ENCODE data around the gene EXOC7. TPM values are rescaled to one million over a fixed set of nuclear protein-coding genes. Genes with fewer than 3 reads are reported as not detected.
"Not testable (repeated sequence)": the region's sequence is repeated elsewhere in the genome, so short reads cannot be mapped to it uniquely, and the experiment has no call there.

The EXOC7 gene
- total RNA-seq, 3 donors from 2014 or later, result 91.0 to 145 (median 142) TPM

DNA sequence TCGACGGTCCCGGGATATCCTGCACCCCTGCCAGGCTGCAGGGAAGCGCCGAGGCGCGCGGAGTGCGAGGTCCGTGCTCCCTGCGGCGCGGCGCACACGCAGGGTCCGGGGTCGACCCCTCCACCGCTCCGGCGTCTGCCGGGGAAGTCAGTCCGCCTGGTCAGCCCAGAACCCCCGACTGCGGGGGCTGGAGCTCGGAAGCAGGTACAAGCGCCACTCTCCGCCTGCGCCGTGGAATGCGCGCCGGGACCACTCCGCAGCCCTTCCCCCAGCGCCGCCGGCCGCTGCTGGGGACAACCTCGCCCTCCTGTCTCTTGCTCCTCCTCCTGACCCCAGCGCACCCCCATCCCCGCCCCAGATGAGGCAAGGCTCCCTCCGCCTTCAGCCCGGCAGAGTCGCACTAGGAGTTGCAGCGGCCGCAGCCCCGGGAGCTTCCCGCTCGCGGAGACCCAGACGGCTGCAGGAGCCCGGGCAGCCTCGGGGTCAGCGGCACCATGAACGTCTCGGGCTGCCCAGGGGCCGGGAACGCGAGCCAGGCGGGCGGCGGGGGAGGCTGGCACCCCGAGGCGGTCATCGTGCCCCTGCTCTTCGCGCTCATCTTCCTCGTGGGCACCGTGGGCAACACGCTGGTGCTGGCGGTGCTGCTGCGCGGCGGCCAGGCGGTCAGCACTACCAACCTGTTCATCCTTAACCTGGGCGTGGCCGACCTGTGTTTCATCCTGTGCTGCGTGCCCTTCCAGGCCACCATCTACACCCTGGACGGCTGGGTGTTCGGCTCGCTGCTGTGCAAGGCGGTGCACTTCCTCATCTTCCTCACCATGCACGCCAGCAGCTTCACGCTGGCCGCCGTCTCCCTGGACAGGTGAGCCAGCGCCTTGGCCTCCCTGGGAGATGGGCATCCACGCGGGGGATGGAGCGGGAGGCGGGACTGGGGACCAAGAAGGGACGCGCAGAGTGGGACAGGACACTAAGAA, 28.9 kb downstream of the EXOC7 start, which contains the start of gene GALR2:
Gene GALR2, plus strand, starts transcription at position 392 of the 974 bp plus-strand sequence. Its CDS starts 103 bp downstream, at position 495.
- no peak for DNase-seq
- intact Hi-C loops (cut with DNase I, micrococcal nuclease), result no loop called here
- no peak within 1 kb of the TSS for H3K4me3 ChIP-seq
- H3K9me3 ChIP-seq, result no peaks in the 10 kb centered on the region
- peaks cover 44% of the 10 kb centered on the region for H3K4me1 ChIP-seq (ENCODE audit: low read depth)
- H3K36me3 ChIP-seq (ENCODE audit: low read depth), result no peaks in the 10 kb centered on the region
- no peak for ATAC-seq
- TF ChIP-seq, protein P1, sequence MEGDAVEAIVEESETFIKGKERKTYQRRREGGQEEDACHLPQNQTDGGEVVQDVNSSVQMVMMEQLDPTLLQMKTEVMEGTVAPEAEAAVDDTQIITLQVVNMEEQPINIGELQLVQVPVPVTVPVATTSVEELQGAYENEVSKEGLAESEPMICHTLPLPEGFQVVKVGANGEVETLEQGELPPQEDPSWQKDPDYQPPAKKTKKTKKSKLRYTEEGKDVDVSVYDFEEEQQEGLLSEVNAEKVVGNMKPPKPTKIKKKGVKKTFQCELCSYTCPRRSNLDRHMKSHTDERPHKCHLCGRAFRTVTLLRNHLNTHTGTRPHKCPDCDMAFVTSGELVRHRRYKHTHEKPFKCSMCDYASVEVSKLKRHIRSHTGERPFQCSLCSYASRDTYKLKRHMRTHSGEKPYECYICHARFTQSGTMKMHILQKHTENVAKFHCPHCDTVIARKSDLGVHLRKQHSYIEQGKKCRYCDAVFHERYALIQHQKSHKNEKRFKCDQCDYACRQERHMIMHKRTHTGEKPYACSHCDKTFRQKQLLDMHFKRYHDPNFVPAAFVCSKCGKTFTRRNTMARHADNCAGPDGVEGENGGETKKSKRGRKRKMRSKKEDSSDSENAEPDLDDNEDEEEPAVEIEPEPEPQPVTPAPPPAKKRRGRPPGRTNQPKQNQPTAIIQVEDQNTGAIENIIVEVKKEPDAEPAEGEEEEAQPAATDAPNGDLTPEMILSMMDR (IDR thresholded peaks at IDR 0.05), result no peak

DNA sequence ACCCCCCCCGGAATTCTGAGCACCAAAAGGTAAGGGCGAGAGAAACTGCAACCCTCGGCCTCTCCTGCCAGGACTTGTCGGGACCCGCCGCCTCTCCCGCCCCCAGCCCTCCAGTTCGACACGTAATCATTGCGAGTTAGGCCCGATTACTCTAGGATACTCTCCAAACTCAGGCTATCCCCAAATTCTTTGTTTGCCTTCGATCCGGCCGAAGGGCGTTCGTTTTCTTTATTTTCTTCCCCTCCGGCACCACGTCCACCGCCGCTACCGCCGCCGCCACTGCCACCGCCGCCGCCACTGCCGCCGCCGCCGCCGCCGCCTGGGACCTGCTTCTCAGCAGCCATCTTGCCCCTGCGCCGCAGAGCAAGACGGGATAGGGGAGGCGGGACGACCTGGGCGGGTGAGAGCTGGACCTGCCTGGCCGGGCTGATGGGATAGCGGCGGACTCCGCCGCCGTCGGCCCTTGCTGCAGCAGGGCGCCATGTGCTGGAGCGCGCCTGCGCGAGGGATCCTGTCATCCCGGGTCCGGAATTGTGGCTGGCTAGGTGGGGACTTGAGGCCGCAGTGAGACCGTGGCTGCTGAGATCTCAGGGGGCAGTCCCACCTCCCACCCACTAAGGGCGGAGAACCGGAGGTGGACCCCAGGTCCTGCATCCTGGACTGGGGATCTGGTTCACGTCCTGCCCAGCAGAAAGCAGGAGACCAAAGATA, 31.3 kb downstream of the EXOC7 start, which contains the start of gene SRP68:
Gene SRP68, minus strand, starts transcription at position 370 of the 711 bp plus-strand sequence. Its CDS starts 26 bp downstream, at position 344.
- Histone ChIP-seq H3K36me3 (ENCODE audit: low read depth) (no peaks in the 10 kb centered on the region), H3K4me1 (ENCODE audit: low read depth) (peaks cover 44% of the 10 kb centered on the region), H3K9me3 (no peaks in the 10 kb centered on the region), H3K4me3 (peak within 1 kb of the TSS; percentile 72)
- TF ChIP-seq, protein P1 (IDR thresholded peaks at IDR 0.05), result no peak
- intact Hi-C loops (cut with DNase I, micrococcal nuclease), result no loop called here
- DNase-seq (peak; percentile 94 to 95 (median 95)), ATAC-seq (peak; percentile 99)

GRCh38 chr17:76071531-76072147, 31.9 kb downstream of the EXOC7 start:
- DNase-seq (no peak), ATAC-seq (peak; percentile 8)
- peaks cover 39% of the 10 kb centered on the region for H3K4me1 ChIP-seq (ENCODE audit: low read depth)
- H3K4me3 ChIP-seq, result peak overlapping the region; percentile 72
- intact Hi-C loops (cut with DNase I, micrococcal nuclease), result no loop called here
- no peaks in the 10 kb centered on the region for H3K36me3 ChIP-seq (ENCODE audit: low read depth)
- TF ChIP-seq, protein P1 (IDR thresholded peaks at IDR 0.05), result no peak
- no peaks in the 10 kb centered on the region for H3K9me3 ChIP-seq

GRCh38 chr17:76065775-76066174, 37.8 kb downstream of the EXOC7 start:
- Histone ChIP-seq H3K4me1 (ENCODE audit: low read depth) (peaks cover 4% of the 10 kb centered on the region), H3K9me3 (no peaks in the 10 kb centered on the region), H3K4me3 (no peak overlapping the region), H3K36me3 (ENCODE audit: low read depth) (peaks cover 7% of the 10 kb centered on the region)
- TF ChIP-seq, protein P1 (IDR thresholded peaks at IDR 0.05), result no peak
- ATAC-seq (peak; percentile 78), DNase-seq (peak in 1 of 3 donors; percentile 34)
- intact Hi-C loops (cut with DNase I, micrococcal nuclease), result no loop called here

GRCh38 chr17:76063875-76064546, 39.6 kb downstream of the EXOC7 start:
- ATAC-seq (no peak), DNase-seq (no peak)
- Histone ChIP-seq H3K4me3 (no peak overlapping the region), H3K9me3 (no peaks in the 10 kb centered on the region), H3K36me3 (ENCODE audit: low read depth) (peaks cover 12% of the 10 kb centered on the region), H3K4me1 (ENCODE audit: low read depth) (no peaks in the 10 kb centered on the region)
- intact Hi-C loops (cut with DNase I, micrococcal nuclease), result no loop called here
- TF ChIP-seq, protein P1 (IDR thresholded peaks at IDR 0.05), result no peak

GRCh38 chr17:76058264-76058663, 45.3 kb downstream of the EXOC7 start:
- H3K9me3 ChIP-seq; H3K4me1 ChIP-seq (ENCODE audit: low read depth); DNase-seq; H3K4me3 ChIP-seq; ATAC-seq; intact Hi-C loops (cut with DNase I, micrococcal nuclease): not testable (repeated sequence)
- peaks cover 26% of the 10 kb centered on the region for H3K36me3 ChIP-seq (ENCODE audit: low read depth)

Measured in mucosa of descending colon (tissue), 3 donors.